HG03469 (cell line): ENCODE data around the gene ZSCAN20.

Source experiments
- ATAC-seq: cut with Tn5 transposase; IDR thresholded peaks from one replicate; pipeline ENCODE4 v1.9.1; 2021; ENCODE audit warnings: mild to moderate bottlenecking, moderate library complexity, moderate number of reproducible peaks; ENCODE audit not compliant: unreplicated experiment

Gene ZSCAN20

DNA sequence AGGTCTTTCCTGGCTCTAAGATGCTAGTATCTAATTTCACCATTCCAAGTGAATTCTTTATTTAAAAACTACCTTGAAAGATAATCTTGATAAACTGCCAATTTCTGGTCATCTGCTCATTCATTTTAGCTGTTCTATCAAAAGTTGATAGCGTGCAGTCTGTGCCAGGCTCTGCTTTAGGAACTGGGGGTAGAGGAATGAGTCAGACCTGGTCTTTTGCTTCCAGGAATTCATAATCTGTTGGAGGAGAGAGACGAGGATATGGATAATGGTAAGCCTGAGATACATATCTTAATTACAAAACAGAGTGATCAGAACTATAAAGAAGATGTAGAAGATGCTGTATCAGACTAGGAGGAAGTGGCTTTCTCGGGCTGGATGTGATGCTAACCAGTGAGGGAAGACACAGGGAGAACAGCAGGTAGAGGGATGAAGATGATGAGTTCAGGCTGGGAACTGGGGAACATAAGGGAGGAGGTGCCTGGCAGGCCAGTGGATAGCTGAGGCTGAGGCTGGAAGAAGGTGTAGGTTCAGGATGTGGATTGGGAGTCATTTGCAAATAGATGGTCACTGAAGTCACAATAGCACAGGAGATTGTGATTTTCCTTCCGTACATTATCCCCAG, 29.3 kb upstream of the ZSCAN20 start:
- ATAC-seq, result no peak

DNA sequence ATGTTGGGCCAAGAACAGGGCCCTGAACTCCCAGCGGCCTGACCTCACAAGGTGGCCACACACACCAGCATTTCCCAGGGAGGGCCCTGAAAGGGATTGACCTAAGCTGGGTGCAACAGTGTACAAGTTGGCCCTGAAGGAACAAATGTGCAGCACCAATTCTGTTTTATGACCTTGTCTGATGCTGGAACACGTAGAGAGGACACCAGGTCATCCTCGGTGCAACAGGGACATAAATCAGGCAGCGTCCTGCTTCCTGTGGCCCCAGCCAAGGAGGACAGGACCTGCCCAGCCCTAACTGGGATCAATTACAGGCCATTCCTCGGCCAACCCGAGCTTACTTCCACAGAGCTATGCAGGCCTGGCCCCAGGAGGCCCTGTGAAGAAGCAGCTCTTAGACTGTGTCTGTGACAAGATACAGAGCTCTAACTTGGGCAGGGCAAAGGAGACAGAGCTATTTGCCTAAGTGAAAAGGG, 28.7 kb upstream of the ZSCAN20 start:
- ATAC-seq, result no peak

DNA sequence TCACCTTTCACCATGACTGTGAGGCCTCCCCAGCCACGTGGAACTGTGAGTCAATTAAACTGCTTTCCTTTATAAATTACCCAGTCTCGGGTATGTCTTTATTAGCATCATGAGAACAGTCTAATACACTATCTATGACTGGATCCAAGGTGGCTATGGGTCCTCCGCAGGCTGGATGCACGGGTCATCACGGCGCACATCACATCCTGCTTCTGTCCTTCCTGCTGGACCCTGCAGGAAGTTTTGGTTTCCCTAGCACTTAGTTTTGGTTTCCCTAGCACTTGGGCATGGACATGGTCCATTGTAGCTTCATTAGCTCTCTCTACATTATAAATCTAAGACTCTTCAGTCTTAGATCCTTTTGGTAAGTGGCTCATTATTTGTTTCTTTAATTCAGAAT, 27.3 kb upstream of the ZSCAN20 start:
- ATAC-seq, result no peak

DNA sequence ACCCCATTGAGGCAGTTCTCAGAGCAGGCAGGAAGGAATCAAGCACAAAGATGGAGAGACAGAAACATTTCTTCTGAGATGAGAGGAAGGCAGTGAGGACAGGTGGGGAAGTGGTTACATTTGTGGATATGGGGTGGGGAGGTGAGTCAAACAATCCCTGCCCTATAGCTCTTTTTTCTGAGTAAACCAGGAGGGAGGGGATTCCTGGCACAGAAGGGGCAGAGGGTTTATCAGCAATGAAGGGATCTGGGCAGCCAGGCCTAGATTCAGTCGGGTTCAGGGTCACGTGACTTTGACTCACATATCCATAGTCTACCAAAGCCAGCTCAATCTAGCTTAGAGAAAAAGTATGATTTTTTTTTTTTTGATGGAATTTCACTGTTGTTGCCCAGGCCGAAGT, 25.9 kb upstream of the ZSCAN20 start:
- ATAC-seq, result no peak

DNA sequence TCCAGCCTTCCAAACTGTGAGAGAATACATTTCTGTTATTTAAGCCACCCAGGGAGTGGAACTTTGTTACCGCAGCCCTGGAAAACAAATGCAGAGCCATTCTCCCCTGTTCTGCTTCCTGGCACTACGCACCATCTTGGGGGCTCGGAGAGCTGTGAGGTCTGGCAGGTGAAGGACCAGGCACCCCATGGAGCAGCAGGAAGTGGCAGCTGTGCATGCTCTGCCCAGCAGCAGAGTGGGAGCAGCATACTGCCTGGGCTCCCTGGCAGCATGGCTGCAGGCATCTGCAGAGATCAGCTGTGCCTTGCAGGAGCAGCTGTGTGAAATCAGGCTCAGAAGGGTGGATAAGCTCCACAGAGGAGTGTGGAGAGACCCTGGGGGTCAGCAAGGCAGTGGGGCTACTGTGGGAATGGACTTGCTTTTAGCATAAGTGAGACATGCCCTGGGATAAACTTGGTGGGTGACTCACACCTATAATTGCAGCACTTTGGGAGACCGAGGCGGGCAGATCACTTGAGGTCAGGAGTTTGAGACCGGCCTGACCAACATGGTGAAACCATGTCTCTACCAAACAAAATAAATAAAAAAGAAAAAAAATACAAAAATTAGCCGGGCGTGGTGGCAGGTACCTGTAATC, 17.7 kb upstream of the ZSCAN20 start:
- no peak for ATAC-seq

DNA sequence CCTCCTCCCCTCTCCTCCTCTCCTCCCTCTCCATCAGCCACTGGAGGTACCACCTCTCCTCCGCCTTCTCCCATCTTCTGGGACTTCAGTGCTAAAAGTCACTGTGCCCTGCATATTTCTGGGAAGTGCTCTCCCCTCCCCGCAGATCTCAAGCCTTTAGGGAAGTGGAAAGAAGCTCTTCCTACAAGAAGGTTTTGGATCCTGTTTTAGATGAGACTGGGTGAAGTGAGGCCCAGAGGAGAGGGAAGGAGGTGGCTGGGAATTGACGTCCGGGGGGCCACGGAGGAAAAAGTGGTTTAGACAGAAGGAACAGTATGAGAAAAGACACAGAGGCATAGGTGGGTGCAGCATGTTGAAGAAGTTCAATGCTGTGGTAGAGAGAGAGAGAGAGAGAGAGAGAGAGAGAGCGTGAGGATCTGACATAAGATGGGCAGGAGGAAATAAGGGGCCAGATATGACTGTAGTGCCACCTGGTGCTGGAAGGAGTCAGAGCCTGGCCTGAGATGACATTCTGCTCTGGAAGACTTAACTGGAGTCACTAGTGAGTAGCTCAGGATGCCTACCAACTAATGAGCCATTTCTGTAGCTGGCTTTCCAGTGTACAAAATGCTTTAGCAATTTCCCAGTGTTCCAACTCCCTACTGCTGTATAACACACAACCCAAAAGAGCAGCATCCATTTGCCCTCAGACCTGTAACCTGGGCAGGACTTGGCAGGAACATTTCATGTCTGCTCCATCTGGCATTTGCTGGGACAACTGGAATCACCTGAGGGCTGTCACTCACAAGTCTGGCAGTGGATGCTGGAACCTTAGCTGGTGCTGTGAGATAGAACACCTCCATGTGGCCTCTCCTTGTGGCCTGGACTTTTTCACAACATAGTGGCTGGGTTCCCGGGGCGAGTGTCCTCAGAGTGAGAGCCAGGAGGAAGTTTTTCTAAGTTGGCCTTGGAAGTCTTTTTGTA, 16.6 kb upstream of the ZSCAN20 start:
- ATAC-seq, result no peak

DNA sequence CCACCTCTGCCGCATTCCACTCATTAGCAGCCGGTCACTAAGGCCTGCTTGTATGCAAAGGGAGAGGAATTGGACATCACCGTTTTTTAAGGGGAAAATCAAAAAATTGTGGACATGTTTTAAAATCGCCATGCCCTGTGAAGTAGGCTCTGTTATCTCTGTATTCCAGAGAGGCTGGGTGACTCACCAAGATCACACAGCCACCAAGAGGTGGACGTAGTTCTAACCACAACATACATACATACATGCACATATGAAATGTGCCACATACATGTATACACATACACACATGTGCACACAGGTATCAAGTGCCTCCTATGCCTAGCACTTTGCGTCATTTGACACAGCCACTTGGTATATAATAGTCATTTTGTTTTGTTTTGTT, 16.0 kb upstream of the ZSCAN20 start:
- no peak for ATAC-seq

DNA sequence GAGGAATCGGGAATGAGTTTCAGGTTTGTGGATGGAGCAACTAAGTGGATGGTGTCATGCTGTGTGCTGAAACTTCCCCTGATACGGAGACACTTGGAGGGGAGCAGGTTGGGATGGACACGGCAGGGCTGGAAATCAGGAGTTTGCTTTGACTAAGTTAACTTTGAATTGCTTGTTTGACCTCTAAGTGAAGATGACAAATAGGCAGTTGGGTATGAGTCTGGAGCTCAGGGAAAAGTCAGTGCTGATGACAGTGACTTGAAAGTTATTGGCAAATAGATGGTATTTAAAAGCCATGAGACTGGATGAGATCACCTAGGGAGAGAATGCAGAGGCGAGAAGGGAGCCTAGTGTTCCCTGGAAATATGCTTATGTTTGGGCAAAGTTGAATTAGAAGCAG, 12.8 kb upstream of the ZSCAN20 start:
- ATAC-seq, result no peak

DNA sequence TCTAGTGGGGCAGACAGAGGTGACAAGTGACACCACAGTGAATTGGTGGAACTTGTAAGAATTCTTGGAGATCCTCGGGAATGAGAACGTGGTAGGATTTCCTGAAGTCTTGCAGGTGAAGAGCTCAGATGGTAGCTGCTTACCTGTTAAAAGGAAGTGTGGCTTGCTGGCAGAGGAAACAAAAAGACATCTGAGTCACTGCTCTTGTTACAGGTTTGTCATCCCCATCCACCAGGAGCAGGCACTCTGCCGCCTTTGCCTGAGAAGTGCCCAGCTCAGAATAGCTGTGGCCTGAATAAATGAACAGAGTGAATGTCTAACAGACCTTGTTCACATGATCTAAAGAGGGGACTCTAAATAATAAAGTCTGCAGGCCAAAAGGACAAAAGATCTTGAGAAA, 12.3 kb upstream of the ZSCAN20 start:
- ATAC-seq, result no peak

DNA sequence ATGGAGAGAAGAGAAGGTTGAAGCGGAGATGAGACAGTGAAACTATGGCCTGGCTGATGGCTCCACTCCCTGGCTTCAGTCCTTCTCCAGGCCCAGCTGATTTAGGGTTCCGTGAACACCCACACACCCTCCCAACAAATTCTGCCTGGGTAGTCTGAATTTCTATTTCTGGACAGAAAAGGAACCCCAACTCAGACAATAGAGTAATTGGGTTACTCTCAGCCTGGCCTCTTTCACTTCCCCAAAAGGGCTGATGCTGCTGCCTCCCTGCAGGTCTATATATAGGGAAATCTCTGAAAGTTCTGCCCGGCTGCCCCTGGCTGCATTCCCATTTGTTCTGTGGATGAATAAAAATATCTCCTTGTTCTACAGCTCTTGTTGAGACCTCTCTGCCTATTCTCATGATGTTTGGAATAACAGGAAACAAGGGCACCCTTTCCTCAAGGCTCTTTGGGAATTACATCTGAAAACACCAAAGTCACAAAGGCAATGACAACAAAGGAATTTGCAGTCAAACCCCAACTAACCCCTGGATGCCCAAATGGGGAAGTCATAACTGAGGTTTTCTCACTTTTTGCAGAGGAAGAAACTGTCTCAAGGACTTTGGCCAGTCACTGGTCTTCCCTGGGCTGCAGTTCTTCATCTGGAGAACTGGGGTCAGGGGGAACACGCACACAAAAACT, 11.4 kb upstream of the ZSCAN20 start:
- ATAC-seq, result no peak

DNA sequence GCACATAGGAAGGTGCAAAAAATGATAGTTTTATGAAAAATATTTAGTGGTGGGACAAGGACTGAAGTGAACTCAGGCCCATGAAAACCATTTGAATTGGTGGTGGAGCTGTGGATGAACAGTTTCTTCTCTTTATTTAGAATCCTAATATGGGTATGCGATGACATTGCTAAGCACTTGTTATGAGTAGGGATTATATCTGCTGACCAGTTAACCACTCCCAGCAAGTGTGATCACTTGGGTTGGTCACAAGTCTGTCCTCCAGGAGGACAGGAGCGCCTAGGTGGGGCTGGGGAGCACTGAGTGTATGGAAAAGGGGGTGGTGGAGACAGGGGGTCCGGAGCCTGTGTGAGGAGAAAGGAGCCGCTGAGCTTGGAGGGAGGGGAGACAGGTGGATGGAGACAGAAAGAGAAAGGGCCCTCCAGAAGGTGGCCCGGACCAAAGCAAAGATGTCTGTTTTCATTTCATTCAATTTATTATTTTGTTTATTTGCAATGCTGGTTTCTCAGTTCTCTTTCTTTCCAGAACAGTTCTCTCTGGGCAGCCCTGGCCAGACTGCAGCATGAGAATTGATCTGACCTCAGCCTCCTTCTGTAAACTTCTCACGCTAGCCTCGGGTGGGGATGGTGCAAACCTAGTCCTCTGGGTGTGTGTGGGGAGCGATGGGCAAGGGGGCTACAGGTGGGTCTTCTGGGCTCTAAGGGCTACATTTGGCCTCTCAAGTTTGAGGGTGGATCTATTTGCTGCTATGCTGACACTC, 9.9 kb upstream of the ZSCAN20 start:
- ATAC-seq, result no peak

DNA sequence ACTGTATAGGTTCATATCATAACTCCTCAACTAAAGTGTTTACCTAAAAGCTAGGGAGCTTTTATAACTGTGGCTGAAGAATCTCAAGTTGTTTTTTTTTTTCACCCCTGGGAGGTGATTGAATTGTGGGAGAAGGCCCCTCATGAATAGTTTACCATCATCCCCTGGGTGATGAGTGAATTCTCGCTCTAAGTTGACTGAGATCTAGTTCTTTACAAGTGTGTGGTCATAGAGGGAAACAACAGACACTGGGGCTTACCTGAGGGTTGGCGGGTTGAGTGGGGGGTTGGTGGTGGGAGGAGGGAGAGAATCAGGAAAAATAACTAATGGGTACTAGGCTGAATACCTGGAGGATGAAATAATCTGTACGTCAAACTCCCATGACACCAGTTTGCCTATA, 7.9 kb upstream of the ZSCAN20 start:
- no peak for ATAC-seq

DNA sequence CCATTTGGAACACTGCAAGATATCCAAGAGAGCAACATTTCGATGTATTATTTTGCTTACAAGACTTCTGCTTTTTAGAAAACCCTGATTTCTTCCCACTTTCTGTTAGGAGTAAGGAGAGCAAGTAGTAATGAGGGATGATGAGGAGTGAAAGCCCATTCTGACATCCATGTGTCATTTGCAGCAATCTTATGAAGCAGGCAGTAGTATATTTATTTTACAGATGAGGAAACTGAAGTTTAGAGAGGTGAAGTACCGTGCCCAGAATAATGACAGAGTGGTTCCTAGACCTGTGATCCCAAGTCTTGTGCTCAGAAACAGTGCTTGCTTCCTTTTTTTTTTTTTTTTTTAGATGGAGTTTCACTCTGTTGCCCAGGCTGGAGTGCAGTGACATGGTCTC, 7.1 kb upstream of the ZSCAN20 start:
- no peak for ATAC-seq

DNA sequence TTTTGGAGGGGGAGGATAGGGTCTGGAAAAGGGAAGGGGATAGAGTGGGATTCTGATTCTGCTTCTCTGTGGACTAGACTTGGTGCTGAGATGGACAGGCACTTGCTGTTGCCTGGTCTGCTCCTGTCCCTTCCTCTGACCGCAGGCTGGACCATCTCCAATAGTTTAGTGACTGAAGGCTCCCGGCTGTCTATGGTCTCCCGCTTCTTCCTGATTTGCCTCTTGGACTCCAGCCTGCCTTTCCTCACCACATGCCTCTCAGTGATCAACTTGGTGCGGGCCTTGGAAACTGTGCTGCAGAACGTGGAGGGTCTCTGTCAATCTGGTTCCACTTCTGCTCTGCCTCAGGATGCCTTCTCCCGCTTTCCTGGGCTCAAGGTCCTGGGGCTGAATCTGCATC, 6.3 kb upstream of the ZSCAN20 start:
- no peak for ATAC-seq

DNA sequence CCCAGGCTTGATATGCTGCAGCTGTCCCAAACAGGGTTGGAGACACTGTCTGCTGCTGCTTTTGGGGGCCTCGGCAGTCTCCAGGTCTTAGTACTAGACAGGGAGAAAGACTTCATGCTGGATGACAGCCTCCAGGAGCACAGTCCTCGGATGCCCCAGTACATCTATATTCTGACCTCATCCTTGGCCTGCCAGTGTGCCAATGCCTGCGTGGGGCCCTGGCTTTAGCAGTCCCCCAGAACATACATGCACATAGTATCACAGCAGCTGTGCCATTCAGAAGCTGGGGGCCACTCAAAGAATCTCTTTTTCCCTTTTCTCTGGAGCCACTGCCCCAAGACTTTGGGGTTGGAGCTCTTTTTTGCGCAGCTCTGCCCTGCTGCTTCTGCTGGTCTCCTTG, 4.4 kb upstream of the ZSCAN20 start:
- ATAC-seq, result no peak

DNA sequence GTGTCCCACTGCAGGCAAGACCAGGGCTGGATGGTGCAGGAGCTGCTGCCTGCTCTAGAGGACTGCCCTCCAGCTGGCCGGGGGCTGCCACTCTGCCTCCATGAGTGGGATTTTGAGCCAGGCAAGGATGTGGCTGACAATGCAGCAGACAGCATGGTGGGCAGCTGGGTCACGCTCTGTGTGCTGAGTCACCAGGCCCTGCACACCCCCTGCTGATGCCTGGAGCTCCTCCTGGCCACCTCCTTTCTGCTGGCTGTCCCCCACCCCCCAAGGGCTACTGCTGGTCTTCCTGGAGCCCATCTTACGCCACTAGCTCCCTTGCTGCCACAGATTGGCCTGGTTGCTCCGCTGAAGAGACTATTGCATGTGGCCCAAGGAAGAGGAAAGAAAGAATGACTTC, 3.9 kb upstream of the ZSCAN20 start:
- ATAC-seq, result no peak

DNA sequence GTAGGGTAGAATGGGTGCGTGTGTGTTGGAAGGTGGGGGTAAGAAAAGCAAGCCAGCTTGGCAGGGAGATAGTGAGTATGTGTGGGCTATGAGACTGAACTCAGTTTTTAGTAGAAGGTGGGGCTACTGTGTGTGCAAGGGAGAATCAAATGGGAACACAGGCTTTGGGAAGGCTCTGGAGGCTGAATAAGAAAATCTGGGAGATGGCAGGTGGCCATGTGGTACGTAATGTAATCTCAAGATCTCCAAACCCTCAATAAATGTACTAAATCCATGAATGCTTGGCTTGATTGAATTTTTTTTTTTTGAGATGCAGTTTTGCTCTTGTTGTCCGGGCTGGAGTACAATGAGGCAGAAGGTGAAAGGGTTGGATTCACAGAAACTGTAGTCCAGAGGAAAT, 3.5 kb upstream of the ZSCAN20 start:
- ATAC-seq, result no peak

DNA sequence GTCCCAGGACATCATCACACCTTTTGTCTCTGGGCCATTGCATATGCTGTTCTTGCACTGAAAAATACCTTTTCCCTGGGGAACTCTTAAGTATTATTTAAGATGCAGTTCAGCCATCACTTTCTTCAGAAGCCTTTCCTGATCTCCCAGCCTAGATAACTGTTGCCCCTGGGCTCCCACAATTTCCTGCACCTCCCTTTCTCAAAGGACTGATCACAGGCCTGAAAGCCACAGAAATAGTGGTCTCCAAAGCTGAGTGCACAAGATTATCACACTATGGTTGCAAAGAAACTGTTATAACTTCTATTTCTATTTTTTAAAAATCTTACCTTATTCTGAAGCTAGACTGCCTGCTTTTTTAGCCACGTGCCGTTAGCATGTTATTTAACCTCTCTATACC, 2.8 kb upstream of the ZSCAN20 start:
- ATAC-seq, result no peak

DNA sequence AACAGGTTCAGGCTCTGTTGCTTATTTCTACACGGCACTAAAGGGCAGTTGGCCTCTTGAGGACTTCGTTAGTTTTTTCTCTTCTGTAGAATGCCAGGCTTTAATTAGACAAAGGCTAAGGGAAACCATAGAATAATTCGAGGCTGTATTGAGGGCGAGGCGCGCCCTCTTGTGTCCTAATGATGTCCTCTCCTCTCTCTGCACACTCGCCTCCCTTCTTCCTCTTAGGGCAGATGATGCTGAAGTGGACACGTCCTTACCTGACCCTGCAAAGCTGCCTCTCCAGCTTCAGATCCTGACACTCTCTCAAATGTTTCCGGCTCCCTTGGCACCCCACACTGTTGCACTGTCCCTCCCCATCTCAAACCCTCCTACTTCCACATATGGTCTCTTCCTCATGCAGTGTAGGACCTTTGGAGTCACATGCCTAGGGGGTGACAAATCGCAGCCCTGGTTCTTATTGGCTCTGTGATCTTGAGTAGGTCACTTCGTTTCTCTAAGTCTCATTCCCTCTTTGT, 1.9 kb upstream of the ZSCAN20 start:
- no peak for ATAC-seq

DNA sequence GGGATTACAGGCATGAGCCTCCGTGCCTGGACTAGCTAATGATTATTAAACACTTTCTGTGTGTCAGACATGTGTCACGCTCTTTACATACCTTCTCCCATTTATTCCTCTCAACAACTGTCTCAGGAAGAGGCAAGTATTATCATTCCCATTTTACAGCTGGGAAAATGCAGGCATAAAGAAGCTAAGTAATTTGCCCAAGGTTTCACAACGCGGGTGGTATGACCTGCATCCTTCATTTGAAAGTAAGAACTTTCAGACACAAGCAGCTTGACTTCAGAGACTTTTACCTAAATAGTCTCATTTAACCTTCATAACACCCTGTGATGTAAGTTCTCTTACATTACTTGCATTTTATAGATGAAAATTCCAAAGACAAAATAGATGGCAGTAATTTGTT, 1.0 kb upstream of the ZSCAN20 start:
- no peak for ATAC-seq
